Karpas-422 (cell line): Measurements from ENCODE around the gene UQCC5. TPM values are rescaled to one million over a fixed set of nuclear protein-coding genes. Genes with fewer than 3 reads are reported as not detected.

ENCODE experiments used
- DNase-seq: peaks from one replicate; pipeline ENCODE4 v3.0.0-alpha.2; 2015
- H2AFZ ChIP-seq: fragments of 200-600 bp; sonication (generic); 2 replicates; pipeline ENCODE4 v1.6.1; 2014; ENCODE audit warnings: antibody characterized with exemption, low read length, mixed read lengths
- H3K27ac ChIP-seq: fragments of 200-600 bp; sonication (generic); 2 replicates; pipeline ENCODE4 v1.5.1; 2014; ENCODE audit warnings: mild to moderate bottlenecking, low read length, moderate library complexity
- H3K27me3 ChIP-seq: fragments of 200-600 bp; sonication (generic); 2 replicates; pipeline ENCODE4 v1.6.1; 2014; ENCODE audit warnings: low read length, mixed read lengths
- H3K36me3 ChIP-seq: fragments of 200-600 bp; sonication (generic); 2 replicates; pipeline ENCODE4 v1.6.1; 2014; ENCODE audit warnings: low read length, mixed read lengths; ENCODE audit not compliant: insufficient read depth
- H3K4me1 ChIP-seq: fragments of 200-600 bp; sonication (generic); 2 replicates; pipeline ENCODE4 v1.6.1; 2014; ENCODE audit warnings: mild to moderate bottlenecking, low read length, mixed read lengths
- H3K4me2 ChIP-seq: fragments of 200-600 bp; sonication (generic); 2 replicates; pipeline ENCODE4 v1.6.1; 2014; ENCODE audit warnings: low read length, low read depth, mild to moderate bottlenecking; ENCODE audit not compliant: poor library complexity, severe bottlenecking
- H3K4me3 ChIP-seq: fragments of 200-600 bp; sonication (generic); 2 replicates; pipeline ENCODE4 v1.5.1; 2014; ENCODE audit warnings: mild to moderate bottlenecking, antibody characterized with exemption, low read length, mixed read lengths
- H3K79me2 ChIP-seq: fragments of 200-600 bp; sonication (generic); 2 replicates; pipeline ENCODE4 v1.6.1; 2014; ENCODE audit warnings: mild to moderate bottlenecking, low read length, mixed read lengths
- H3K9ac ChIP-seq: fragments of 200-600 bp; sonication (generic); 2 replicates; pipeline ENCODE4 v1.6.0; 2014; ENCODE audit warnings: low read length
- H3K9me2 ChIP-seq: fragments of 200-600 bp; sonication (generic), shearing (Covaris generic); replicated peaks from 2 replicates; pipeline ENCODE4 v1.6.0; 2014; ENCODE audit warnings: mild to moderate bottlenecking, low read length, moderate library complexity; ENCODE audit not compliant: insufficient read depth
- H3K9me3 ChIP-seq: fragments of 300-700, 200-600 bp; sonication (generic); 2 replicates; pipeline ENCODE4 v1.6.1; 2014; ENCODE audit warnings: low read length, mixed read lengths
- H4K20me1 ChIP-seq: fragments of 200-600 bp; sonication (generic); 2 replicates; pipeline ENCODE4 v1.6.1; 2014; ENCODE audit warnings: mild to moderate bottlenecking, antibody characterized with exemption, low read length, low read depth; ENCODE audit not compliant: insufficient read depth
- total RNA-seq: library from RNA; depleted of rRNA; stranded (reverse); fragments of >200 nt; shearing (Covaris generic); gene quantifications from 2 replicates; pipeline ENCODE4 v1.2.3, GENCODE V29; 2014; ENCODE audit warnings: low replicate concordance

The UQCC5 gene
- total RNA-seq, 1 experiment from 2014 or later: 23.4 TPM

DNA sequence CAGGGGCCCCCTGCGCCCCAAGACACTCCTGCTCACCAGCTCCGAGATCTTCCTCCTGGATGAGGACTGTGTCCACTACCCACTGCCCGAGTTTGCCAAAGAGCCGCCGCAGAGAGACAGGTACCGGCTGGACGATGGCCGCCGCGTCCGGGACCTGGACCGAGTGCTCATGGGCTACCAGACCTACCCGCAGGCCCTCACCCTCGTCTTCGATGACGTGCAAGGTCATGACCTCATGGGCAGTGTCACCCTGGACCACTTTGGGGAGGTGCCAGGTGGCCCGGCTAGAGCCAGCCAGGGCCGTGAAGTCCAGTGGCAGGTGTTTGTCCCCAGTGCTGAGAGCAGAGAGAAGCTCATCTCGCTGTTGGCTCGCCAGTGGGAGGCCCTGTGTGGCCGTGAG lies 44.3 kb upstream of the UQCC5 start:
- Histone ChIP-seq H3K9me3 (no peaks in the 10 kb centered on the region), H3K9ac (no peak overlapping the region), H3K36me3 (0 out of 2 replicates have a peak, but pooled peaks cover 2% of the 10 kb centered on the region), H3K9me2 (no peaks in the 10 kb centered on the region), H4K20me1 (no peaks in the 10 kb centered on the region), H3K27me3 (no peaks in the 10 kb centered on the region), H2AFZ (no peak overlapping the region), H3K4me3 (no peak overlapping the region), H3K79me2 (no peaks in the 10 kb centered on the region), H3K27ac (no peak overlapping the region), H3K4me1 (no peaks in the 10 kb centered on the region), H3K4me2 (no peak overlapping the region)
- DNase-seq: no peak

DNA sequence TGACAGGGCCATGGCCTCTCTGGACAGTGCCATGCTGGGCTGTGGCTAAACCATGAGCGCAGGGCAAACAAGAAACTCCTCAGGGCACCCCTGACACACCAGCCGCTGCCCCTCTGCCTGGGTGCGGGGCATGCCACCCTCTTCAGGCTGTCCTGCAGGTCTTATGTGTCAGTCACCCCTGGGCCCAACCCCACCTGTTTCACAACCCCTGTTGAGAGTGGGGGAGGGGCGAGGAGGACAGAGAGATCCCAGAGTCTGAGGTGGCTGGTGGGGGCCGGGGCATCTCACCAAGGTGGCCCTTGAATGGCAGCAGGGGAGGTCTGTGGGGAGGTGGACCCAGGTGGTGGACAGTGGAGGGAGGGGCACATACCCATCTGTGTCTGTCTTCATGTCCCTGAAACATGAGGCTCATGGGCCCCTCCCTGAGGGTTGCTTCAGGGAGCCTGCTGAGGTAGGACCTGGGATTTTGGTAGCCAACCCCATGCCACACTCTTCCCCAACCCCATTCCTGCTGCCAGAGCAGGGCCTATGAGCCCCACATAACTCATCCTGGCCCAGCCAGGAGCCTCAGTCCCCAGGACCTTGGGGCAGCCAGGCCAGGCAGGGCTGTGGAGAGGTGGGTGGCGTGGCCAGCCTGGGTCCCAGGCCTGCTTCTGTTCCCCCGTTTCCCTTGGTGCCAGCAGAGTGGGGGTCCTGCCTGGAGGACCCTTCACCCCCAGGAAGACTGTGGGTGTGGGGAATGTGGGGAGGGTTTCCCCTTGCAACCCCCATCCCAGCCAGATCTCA lies 43.0 kb upstream of the UQCC5 start:
- H3K79me2 ChIP-seq: no peaks in the 10 kb centered on the region
- H2AFZ ChIP-seq: no peak overlapping the region
- H3K4me3 ChIP-seq: no peak overlapping the region
- no peak overlapping the region for H3K9ac ChIP-seq
- no peaks in the 10 kb centered on the region for H3K4me1 ChIP-seq
- H3K9me3 ChIP-seq: no peaks in the 10 kb centered on the region
- H3K4me2 ChIP-seq: no peak overlapping the region
- no peak overlapping the region for H3K27ac ChIP-seq
- no peaks in the 10 kb centered on the region for H3K9me2 ChIP-seq
- no peaks in the 10 kb centered on the region for H3K27me3 ChIP-seq
- H3K36me3 ChIP-seq: 0 out of 2 replicates have a peak, but pooled peaks cover 2% of the 10 kb centered on the region
- H4K20me1 ChIP-seq: no peaks in the 10 kb centered on the region
- DNase-seq: no peak

DNA sequence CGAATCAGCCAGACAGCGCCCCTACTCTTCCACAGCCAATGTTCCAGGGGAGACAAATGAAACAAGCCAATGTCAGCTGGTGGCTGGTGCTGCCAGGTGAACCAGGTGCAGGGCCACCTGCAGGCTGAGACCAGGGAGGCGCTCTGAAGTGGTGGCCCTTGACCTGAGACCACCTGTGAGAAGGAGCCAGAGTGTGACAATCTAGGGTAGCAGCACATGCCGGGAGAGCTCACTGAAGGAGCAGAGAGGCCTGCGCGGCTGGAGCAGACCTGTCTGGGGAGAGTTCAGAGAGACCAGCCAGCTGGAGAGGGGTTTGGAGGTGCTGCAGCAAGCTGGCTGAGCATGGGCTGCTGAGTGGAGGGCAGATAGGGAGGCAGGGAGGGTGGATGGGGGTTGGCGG lies 42.0 kb upstream of the UQCC5 start:
- no peak overlapping the region for H3K4me2 ChIP-seq
- no peak overlapping the region for H3K4me3 ChIP-seq
- no peaks in the 10 kb centered on the region for H3K9me2 ChIP-seq
- no peaks in the 10 kb centered on the region for H3K9me3 ChIP-seq
- H3K27ac ChIP-seq: no peak overlapping the region
- no peaks in the 10 kb centered on the region for H3K4me1 ChIP-seq
- H4K20me1 ChIP-seq: no peaks in the 10 kb centered on the region
- no peaks in the 10 kb centered on the region for H3K27me3 ChIP-seq
- no peak for DNase-seq
- H3K79me2 ChIP-seq: no peaks in the 10 kb centered on the region
- H3K36me3 ChIP-seq: 0 out of 2 replicates have a peak, but pooled peaks cover 2% of the 10 kb centered on the region
- H2AFZ ChIP-seq: no peak overlapping the region
- no peak overlapping the region for H3K9ac ChIP-seq

DNA sequence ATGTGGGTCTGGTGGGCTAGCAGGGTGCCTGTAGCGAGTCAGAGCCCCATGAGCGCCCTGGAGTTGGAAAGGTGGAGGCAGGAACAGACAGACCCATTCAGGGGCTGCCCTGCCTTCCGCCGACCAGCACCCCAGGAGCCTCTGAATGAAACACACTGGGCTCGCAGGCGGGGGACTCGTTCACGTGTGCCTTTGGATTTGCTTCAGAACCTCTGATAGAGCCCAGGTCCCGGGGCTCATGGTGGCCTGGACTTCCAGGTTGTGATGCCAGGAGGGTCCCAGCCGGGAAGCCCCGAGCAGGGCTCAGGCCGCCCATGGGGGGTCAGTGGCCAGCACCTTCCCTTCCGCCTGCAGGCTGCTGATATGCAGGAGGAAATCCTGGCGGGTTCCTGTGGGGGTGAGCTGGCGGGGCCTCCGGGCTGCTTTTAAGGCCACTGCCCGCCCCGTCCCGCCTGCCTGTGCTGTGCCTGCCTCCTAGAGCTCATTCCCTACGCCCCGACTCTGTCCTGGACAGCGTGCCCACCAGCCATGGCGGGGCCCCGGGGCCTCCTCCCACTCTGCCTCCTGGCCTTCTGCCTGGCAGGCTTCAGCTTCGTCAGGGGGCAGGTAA lies 41.4 kb upstream of the UQCC5 start, which contains the start of gene STAB1:
STAB1 (plus strand) TSS at position 453 of the 610 bp plus-strand sequence; CDS start at position 529, 76 bp downstream.
- no peak within 1 kb of the TSS for H3K4me3 ChIP-seq
- H4K20me1 ChIP-seq: no peaks in the 10 kb centered on the region
- no peak for DNase-seq
- H3K27ac ChIP-seq: no peak within 1 kb of the TSS
- H3K9me3 ChIP-seq: no peaks in the 10 kb centered on the region
- no peaks in the 10 kb centered on the region for H3K79me2 ChIP-seq
- no peaks in the 10 kb centered on the region for H3K27me3 ChIP-seq
- H3K9ac ChIP-seq: no peak within 1 kb of the TSS
- no peak within 1 kb of the TSS for H3K4me2 ChIP-seq
- H3K36me3 ChIP-seq: 0 out of 2 replicates have a peak, but pooled peaks cover 2% of the 10 kb centered on the region
- H3K9me2 ChIP-seq: no peaks in the 10 kb centered on the region
- H2AFZ ChIP-seq: no peak within 1 kb of the TSS
- H3K4me1 ChIP-seq: no peaks in the 10 kb centered on the region

DNA sequence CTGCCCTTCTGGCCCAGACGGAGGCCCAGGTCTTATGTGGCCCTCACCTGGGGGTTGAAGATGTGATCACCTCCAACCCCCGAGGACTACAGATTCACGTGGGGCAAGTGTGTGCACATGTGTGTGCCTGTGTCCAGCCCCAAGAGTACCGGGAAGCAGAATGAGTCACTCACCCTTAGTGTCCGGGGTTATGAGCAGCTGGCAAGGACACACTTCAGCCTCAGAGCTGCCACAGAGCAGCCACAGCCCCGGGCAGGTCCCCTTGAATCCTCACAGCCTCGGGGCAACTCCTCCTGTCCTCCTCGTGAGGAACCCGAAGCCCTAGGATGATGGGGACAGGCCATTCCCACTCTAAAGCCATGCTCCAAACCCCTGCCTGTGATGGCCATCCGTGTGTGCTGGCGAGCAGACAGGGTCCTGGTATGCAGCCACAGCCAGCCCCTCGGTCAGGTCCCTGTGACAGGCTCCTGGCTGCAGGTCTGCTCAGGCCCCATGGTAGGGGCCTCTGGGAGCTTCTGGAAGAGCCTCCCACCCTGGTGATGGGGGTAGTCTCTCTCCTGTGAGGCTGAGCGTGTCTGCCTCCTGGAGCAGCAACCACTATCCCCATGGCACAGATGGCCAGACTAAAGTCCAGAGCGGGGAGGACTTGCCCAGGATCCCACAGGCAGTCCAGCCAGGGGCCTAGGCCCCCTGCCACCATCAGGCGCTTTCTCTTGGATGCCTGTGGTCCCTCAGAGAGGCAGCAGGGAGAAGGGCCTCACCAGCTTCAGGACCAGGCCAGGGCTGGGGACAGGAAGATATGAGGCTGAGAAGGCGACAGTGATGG lies 40.4 kb upstream of the UQCC5 start:
- Histone ChIP-seq H3K4me2 (no peak overlapping the region), H3K27ac (no peak overlapping the region), H3K4me1 (no peaks in the 10 kb centered on the region), H3K27me3 (no peaks in the 10 kb centered on the region), H3K36me3 (0 out of 2 replicates have a peak, but pooled peaks cover 2% of the 10 kb centered on the region), H3K9me3 (no peaks in the 10 kb centered on the region), H4K20me1 (no peaks in the 10 kb centered on the region), H3K4me3 (no peak overlapping the region), H2AFZ (no peak overlapping the region), H3K9ac (no peak overlapping the region), H3K79me2 (no peaks in the 10 kb centered on the region), H3K9me2 (no peaks in the 10 kb centered on the region)
- DNase-seq: no peak

DNA sequence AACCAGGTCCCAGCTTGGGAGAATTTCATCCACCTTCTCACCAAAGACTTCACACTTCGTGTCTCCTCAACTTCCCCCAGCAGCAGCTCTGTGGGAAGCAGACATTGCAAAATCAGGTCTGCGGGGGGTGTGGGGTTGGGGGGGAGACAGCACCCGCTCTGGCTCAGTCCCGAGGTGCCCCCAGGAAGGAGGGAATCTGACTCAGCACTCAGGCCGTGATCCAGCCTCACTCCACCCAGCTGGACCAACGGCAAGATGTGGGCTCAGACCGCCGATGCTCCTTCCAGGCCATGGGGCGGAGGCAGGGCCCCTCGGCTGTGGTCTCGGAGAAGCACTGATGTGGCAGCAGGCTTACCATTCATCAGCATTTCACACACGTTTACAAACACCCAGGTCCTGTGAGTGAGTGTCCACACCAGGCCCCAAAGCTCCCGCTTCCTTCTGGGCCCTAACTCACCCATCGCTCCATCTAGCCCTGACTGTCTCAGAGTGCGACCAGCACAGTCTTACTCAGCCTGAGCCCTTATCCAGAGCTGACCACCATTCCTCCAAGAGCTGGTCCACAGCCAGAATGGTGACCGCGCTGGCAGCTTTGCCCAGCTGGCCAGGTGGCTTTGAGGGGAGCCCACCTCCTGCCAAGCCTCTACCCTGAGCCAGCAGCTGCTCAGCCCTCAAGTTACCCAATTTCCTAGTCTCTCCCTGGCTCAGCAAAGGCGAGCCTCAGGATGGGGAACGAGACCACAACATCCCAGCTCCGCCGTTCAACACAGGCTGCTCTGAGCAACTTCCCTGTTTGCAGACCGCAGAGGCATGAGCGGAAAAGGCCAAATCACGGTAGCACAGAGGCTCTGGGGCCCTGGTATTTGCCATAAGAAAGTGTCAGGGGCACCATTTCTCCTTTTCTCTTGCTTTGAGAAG lies 38.0 kb upstream of the UQCC5 start:
- H3K27me3 ChIP-seq: no peaks in the 10 kb centered on the region
- H3K79me2 ChIP-seq: no peaks in the 10 kb centered on the region
- no peak for DNase-seq
- no peaks in the 10 kb centered on the region for H3K9me3 ChIP-seq
- H3K4me2 ChIP-seq: no peak overlapping the region
- H3K4me1 ChIP-seq: peaks cover 6% of the 10 kb centered on the region
- no peak overlapping the region for H3K27ac ChIP-seq
- no peak overlapping the region for H3K9ac ChIP-seq
- H3K4me3 ChIP-seq: no peak overlapping the region
- H4K20me1 ChIP-seq: no peaks in the 10 kb centered on the region
- no peaks in the 10 kb centered on the region for H3K36me3 ChIP-seq
- H2AFZ ChIP-seq: no peak overlapping the region
- H3K9me2 ChIP-seq: no peaks in the 10 kb centered on the region

DNA sequence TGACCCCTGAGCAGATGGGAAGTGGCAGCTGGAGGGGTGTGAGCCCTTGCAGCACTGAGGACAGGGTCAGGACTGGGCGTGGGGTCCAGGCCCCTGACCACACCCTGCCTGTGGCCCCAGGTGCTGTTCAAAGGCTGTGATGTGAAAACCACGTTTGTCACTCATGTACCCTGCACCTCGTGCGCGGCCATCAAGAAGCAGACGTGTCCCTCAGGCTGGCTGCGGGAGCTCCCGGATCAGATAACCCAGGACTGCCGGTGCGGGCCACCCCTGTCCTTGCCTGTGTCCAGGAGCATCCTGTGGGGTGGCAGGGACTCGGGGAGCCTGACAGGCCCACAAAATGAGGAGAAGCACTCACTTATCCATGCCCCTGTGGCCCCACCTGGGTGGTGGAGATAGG lies 35.4 kb upstream of the UQCC5 start:
- H3K9ac ChIP-seq: no peak overlapping the region
- peaks cover 6% of the 10 kb centered on the region for H3K4me1 ChIP-seq
- no peaks in the 10 kb centered on the region for H3K9me2 ChIP-seq
- H3K4me3 ChIP-seq: no peak overlapping the region
- DNase-seq: no peak
- no peak overlapping the region for H3K4me2 ChIP-seq
- H3K9me3 ChIP-seq: no peaks in the 10 kb centered on the region
- H4K20me1 ChIP-seq: no peaks in the 10 kb centered on the region
- H2AFZ ChIP-seq: no peak overlapping the region
- H3K27ac ChIP-seq: no peak overlapping the region
- H3K36me3 ChIP-seq: no peaks in the 10 kb centered on the region
- no peaks in the 10 kb centered on the region for H3K27me3 ChIP-seq
- H3K79me2 ChIP-seq: no peaks in the 10 kb centered on the region
